GM12891 (cell line): ENCODE data around the gene SMYD4.
"Not testable (repeated sequence)": the region's sequence is repeated elsewhere in the genome, so short reads cannot be mapped to it uniquely, and the experiment has no call there.

Experiments
- DNase-seq: peaks from one replicate; pipeline ENCODE4 v3.0.0; 2011; ENCODE audit warnings: low spot score; ENCODE audit not compliant: insufficient read length
- FAIRE-seq: peaks from 2 replicates; lab custom pipeline; 2011; peaks lifted over from hg19 to GRCh38; lab: Jason Lieb, UNC
- PAX5 ChIP-seq: IDR thresholded peaks from 2 replicates; pipeline ENCODE4 v1.6.1; 2011; ENCODE audit warnings: low read length, moderate library complexity, mild to moderate bottlenecking; ENCODE audit not compliant: insufficient read depth, severe bottlenecking
- POLR2A ChIP-seq: IDR thresholded peaks from 2 replicates; pipeline ENCODE4 v1.6.1; 2011; ENCODE audit warnings: low read depth, low read length, control low read depth
- POLR2AphosphoS5 ChIP-seq: IDR thresholded peaks from 2 replicates; pipeline ENCODE4 v1.6.1; 2011; ENCODE audit warnings: low read depth, low read length, control low read depth
- POU2F2 ChIP-seq: IDR thresholded peaks from 2 replicates; pipeline ENCODE4 v1.6.1; 2011; ENCODE audit warnings: low read depth, mild to moderate bottlenecking, control low read depth, low read length, moderate library complexity
- SPI1 ChIP-seq: IDR thresholded peaks from 2 replicates; pipeline ENCODE4 v1.6.1; 2011; ENCODE audit warnings: low read depth, low read length, control low read depth
- TAF1 ChIP-seq: IDR thresholded peaks from 2 replicates; pipeline ENCODE4 v1.6.1; 2011; ENCODE audit warnings: low read depth, low read length, control low read depth

SMYD4 gene

DNA sequence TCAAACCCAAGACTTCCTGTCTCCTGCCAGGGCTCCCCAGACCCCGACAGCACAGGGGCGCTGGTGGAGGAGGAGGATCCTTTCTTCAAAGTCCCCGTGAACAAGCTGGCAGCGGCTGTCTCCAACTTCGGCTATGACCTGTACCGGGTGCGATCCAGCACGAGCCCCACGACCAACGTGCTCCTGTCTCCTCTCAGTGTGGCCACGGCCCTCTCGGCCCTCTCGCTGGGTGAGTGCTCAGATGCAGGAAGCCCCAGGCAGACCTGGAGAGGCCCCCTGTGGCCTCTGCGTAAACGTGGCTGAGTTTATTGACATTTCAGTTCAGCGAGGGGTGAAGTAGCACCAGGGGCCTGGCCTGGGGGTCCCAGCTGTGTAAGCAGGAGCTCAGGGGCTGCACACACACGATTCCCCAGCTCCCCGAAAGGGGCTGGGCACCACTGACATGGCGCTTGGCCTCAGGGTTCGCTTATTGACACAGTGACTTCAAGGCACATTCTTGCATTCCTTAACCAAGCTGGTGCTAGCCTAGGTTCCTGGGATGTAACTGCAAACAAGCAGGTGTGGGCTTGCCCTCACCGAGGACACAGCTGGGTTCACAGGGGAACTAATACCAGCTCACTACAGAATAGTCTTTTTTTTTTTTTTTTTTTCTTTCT lies 59.8 kb downstream of the SMYD4 start:
- no peak for TF ChIP-seq TAF1
- no peak for TF ChIP-seq POU2F2
- TF ChIP-seq POLR2AphosphoS5 = no peak
- TF ChIP-seq POLR2A = no peak
- TF ChIP-seq PAX5 = no peak
- no peak for TF ChIP-seq SPI1
- FAIRE-seq (peak; percentile 66), DNase-seq (no peak)

- TF ChIP-seq PAX5 (no peak), SPI1 (no peak), POU2F2 (no peak), TAF1 (no peak), POLR2A (no peak), POLR2AphosphoS5 (no peak)
- no peak for FAIRE-seq
- DNase-seq = no peak
Measured at GRCh38 chr17:1767358-1767757, 62.3 kb downstream of the SMYD4 start.

GRCh38 chr17:1766382-1767135 lies 63.1 kb downstream of the SMYD4 start:
- TF ChIP-seq TAF1 = no peak
- no peak for TF ChIP-seq POLR2A
- no peak for TF ChIP-seq POLR2AphosphoS5
- no peak for TF ChIP-seq SPI1
- no peak for TF ChIP-seq POU2F2
- TF ChIP-seq PAX5 = no peak
- DNase-seq (no peak), FAIRE-seq (no peak)

DNA sequence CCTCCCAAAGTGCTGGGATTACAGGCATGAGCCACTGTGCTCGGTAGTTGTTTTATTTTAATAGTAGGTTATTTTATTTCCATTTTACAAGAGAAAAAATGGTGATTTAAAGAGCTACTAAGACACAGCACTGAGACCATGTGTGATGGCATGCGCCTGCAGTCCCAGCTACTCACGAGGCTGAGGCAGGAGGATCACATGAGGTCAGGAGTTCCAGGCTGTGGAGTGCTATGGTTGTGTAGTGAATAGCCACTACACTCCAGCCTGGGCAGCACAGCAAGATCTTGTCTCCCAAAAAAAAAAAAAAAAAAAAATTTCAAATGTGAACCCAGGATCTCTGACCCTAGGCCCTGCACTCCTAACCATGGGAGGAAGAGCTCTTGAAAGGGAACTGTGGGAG lies 64.1 kb downstream of the SMYD4 start:
- DNase-seq = no peak
- TF ChIP-seq POU2F2 = no peak
- TF ChIP-seq SPI1 = no peak
- no peak for TF ChIP-seq POLR2AphosphoS5
- TF ChIP-seq TAF1 = no peak
- TF ChIP-seq POLR2A = no peak
- TF ChIP-seq PAX5 = no peak
- FAIRE-seq = no peak

- FAIRE-seq, DNase-seq: not testable (repeated sequence)
Measured at GRCh38 chr17:1764705-1765104, 65.0 kb downstream of the SMYD4 start.

DNA sequence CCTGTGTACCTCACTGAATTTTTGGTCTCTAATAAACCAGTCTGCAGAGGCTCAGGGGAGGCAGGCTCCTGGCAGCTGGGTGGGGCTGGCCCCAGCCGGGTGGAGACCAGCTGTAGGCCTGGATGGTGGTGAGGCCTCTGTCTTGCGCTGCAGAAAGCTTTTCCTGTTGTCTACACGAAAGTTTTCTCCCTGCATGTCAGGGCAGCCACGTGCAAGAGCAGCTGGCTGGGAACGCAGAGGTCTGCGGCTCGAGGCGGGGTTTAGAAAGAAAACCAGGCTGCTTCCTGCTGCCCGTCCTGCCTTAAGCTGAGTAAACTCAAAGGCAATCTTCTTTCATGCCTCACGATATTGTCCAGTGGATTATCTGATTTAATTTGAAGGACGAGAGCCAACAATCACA lies 65.4 kb downstream of the SMYD4 start:
- FAIRE-seq (peak; percentile 81), DNase-seq (no peak)
- TF ChIP-seq POLR2AphosphoS5 = no peak
- no peak for TF ChIP-seq PAX5
- no peak for TF ChIP-seq POLR2A
- TF ChIP-seq SPI1 = no peak
- no peak for TF ChIP-seq POU2F2
- no peak for TF ChIP-seq TAF1

DNA sequence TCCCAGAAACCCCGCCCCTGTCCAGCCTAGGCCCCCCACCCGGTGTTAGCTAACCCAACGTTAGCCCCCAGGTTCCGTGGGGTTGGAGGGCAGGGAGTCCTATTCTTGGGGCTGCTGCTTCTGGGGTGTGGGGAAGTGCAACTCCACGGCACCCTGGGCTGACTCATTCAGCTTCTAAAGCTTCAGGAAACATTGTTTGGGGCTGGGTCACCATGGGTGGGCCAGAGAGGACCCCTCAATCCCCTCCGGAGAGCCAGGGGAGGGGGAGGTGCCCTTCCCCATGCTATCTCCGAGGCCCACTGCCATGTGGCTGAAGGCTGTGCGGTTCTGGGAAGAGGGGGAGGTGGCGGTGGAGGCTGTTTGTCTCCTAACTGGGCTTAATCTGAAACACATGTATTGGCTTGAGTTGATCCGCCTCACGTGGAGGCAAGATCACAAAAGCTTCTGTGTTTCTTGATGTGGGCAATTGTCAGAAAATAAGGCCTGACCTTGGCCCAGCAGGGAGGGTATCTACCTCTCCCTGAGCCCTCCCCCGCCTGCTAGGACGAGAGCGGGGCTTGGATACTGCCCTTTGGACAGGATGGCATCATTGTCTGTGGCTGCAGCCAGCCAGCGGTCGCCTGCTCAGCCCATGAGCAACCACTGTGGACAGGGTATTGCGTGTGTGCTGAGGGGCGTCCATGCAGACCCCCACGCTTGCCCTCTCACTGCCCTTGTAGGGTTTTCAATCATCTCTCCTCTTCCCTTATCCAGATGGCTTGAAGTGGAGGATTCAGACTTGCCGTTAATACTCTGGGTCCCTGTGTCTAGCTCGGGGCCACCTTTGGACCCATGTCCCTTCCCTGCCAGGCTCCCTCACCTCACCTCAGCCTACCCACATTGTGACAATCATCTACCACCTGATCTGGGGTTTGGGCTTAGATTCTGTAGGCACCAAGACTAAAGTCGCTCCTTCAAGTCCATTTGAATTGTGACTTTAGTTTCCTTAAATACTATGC lies 66.5 kb downstream of the SMYD4 start:
- DNase-seq (no peak), FAIRE-seq (peak; percentile 80)
- TF ChIP-seq POLR2AphosphoS5 = no peak
- peak; percentile 83 for TF ChIP-seq SPI1
- no peak for TF ChIP-seq TAF1

DNA sequence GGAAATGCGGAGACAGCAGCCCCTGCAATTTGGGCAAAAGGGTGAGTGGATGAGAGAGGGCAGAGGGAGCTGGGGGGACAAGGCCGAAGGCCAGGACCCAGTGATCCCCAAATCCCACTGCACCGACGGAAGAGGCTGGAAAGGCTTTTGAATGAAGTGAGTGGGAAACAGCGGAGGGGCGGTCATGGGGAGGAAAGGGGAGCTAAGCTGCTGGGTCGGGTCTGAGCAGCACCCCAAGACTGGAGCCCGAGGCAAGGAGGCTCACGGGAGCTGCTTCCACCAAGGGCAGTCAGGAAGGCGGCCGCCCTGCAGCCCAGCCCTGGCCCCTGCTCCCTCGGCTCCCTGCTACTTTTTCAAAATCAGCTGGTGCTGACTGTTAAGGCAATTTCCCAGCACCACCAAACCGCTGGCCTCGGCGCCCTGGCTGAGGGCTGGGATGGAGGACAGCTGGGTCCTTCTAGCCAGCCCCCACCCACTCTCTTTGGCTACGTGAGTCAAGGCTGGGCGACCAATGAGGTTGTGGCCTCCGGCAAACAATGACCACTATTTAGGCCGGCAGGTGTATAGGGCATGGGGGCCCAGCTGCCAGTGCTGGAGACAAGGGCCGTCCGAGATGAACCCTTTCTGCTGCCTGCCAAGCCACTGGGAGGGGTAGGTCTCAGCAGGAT lies 67.3 kb downstream of the SMYD4 start:
- FAIRE-seq = peak; percentile 13
- TF ChIP-seq PAX5 (no peak), POU2F2 (no peak), TAF1 (no peak), POLR2A (no peak), SPI1 (no peak), POLR2AphosphoS5 (no peak)
- DNase-seq = no peak
